Measurements from ENCODE around the gene HOXC4. TPM values are rescaled to one million over a fixed set of nuclear protein-coding genes. Genes with fewer than 3 reads are reported as not detected.
A peak's percentile ranks its signal among the peaks of the same experiment; 100 is the strongest.

Gene HOXC4
- total and polyA plus RNA-seq, 12 donors = 0.78 to 7.4 (median 2.9) TPM

DNA sequence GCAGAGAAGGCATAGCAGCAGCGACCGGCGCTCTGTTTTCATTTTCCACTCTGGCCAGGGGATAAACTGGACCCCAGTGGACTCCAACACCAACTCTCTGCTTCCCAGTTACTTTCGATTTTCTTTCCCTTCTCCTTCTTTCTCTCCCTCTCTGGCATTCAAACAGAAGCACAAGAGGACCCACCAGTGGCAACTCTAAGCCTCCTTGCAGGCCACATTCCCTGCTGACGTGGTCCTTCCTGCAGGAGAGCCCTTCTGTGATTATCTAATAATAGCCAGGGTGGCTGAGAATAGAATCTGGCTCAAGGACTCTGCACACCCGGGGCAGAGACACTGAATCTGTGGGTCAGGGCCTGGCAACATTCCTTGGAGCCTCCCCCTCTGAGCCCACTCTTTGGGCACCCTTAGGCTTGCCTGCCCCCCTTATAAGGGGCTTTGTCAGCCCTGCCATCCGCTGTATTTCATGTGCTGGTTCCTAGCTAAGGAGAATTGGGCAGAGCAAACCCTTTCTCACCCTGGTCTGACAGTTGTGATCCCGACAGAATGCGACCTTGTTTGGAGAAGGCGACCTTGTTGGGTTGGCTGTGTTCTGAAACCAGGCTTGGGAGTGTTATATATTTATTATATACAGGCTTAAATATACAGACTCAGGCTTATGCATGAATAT lies 33.6 kb upstream of the HOXC4 start:
- Histone ChIP-seq H3K4me1 (replicated peaks in 1 of 2) (peaks cover 11 to 15% of the 10 kb centered on the region in 2 donors), H3K27me3 (no peaks in the 10 kb centered on the region), H3K4me3 (peak overlapping the region in 1 of 4 donors; percentile 73), H3K27ac (peak overlapping the region; percentile 25 to 96 (median 91)), H3K9me3 (replicated peaks in 1 of 3) (no peaks in the 10 kb centered on the region), H3K36me3 (replicated peaks in 1 of 2) (no peaks in the 10 kb centered on the region)
- intact Hi-C loops (cut with DNase I) = no loop called here
- peak in 1 of 2 donors; percentile 9 for TF ChIP-seq POLR2A (IDR thresholded peaks at IDR 0.05)
- TF ChIP-seq, protein P1, sequence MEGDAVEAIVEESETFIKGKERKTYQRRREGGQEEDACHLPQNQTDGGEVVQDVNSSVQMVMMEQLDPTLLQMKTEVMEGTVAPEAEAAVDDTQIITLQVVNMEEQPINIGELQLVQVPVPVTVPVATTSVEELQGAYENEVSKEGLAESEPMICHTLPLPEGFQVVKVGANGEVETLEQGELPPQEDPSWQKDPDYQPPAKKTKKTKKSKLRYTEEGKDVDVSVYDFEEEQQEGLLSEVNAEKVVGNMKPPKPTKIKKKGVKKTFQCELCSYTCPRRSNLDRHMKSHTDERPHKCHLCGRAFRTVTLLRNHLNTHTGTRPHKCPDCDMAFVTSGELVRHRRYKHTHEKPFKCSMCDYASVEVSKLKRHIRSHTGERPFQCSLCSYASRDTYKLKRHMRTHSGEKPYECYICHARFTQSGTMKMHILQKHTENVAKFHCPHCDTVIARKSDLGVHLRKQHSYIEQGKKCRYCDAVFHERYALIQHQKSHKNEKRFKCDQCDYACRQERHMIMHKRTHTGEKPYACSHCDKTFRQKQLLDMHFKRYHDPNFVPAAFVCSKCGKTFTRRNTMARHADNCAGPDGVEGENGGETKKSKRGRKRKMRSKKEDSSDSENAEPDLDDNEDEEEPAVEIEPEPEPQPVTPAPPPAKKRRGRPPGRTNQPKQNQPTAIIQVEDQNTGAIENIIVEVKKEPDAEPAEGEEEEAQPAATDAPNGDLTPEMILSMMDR (IDR thresholded peaks at IDR 0.05) = no peak
- WGBS, 4 donors = 13 to 21% (median 18%) methylated on average over 10 of the region's 10 CpGs
- DNase-seq = peak; percentile 44 to 86 (median 64)

DNA sequence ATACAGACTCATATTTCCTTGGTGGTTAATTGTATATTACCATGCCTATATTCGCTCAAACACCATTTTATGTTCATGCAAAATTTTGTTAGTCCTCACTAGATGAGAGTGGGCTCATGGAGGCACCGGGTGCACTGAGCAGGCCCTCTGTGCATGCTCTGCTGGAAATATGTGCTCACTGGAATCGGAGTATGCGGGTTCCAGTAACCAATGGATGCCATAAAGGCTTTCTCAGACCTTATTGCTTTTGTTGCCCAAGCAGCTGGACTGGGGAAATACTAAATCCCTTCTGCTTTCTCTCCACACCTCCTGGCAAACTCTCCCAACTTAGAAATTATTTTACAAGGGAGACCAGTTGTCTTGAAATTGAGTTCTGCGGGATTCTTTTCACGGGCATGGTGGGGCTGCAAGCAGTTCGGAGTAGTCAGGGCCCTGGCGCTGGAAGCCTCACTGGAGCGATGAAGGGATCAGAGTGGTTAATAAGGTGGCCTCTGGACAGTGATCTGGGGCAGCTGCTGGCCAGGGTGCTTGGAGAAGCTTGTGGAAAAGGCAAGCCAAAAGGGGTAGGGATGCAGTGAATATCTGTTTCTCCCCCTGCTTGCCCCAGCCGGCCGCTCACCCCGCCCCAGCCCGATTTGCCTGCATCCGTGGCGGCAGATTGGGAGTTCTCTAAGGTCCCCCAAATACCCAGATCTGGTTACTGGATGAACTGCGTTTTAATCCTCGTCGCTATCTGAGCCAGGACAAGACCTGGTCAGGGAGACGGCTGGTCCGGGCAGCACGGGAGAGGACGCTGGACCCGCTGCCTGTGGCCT lies 32.8 kb upstream of the HOXC4 start:
- 52 to 83% (median 66%) methylated on average over 19 to 23 of the region's 23 CpGs for WGBS, 4 donors
- Histone ChIP-seq H3K9me3 (replicated peaks in 1 of 3) (no peaks in the 10 kb centered on the region), H3K27me3 (no peaks in the 10 kb centered on the region), H3K36me3 (replicated peaks in 1 of 2) (no peaks in the 10 kb centered on the region), H3K4me3 (peak overlapping the region in 1 of 4 donors; percentile 73), H3K27ac (peak overlapping the region in 4 of 5 donors; percentile 86 to 96 (median 93)), H3K4me1 (replicated peaks in 1 of 2) (peaks cover 11 to 15% of the 10 kb centered on the region in 2 donors)
- no peak for TF ChIP-seq POLR2A (IDR thresholded peaks at IDR 0.05)
- intact Hi-C loops (cut with DNase I) = no loop called here
- DNase-seq = no peak

DNA sequence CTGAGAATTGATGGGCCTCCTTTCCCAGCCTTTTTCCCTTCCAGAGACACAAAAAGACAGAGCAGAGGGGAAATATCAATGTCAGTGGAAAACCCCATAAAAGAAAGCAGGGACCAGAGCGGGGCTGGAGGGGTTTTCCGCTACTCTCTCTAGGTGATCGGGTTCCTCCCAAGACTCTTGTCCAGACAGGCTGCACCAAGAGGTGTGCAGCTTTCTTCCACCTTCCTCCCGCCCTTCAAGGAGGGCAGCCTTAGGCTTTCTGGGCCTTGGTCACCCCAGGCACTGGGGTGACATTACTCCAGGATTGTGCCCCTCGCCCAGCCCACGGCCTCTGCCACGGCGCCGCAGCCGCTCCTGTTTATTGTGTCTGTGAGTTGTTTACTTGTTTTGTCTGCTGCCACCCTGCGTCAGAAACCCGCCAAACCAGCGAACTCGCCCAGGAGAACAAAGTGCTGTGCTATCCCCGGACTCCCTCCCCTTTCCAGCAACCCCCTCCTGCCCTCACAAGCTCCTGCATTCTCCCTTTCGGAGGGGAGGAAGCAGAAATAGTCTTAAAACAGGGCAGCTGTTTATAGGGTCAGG lies 32.1 kb upstream of the HOXC4 start:
- H3K4me1 ChIP-seq (replicated peaks in 1 of 2) = peaks cover 11 to 15% of the 10 kb centered on the region in 2 donors
- intact Hi-C loops (cut with DNase I) = no loop called here
- peak in 1 of 7 donors; percentile 89 for DNase-seq
- peak overlapping the region in 3 of 5 donors; percentile 26 to 96 (median 95) for H3K27ac ChIP-seq
- H3K4me3 ChIP-seq = peak overlapping the region in 1 of 4 donors; percentile 73
- TF ChIP-seq, protein P1 (IDR thresholded peaks at IDR 0.05) = peak in 3 of 6 experiments; percentile 10 to 20 (median 14)
- peak in 1 of 2 donors; percentile 18 for TF ChIP-seq POLR2A (IDR thresholded peaks at IDR 0.05)
- no peaks in the 10 kb centered on the region for H3K36me3 ChIP-seq (replicated peaks in 1 of 2)
- no peaks in the 10 kb centered on the region for H3K9me3 ChIP-seq (replicated peaks in 1 of 3)
- no peaks in the 10 kb centered on the region for H3K27me3 ChIP-seq
- 54 to 64% (median 62%) methylated on average over 15 to 16 of the region's 16 CpGs for WGBS, 4 donors

DNA sequence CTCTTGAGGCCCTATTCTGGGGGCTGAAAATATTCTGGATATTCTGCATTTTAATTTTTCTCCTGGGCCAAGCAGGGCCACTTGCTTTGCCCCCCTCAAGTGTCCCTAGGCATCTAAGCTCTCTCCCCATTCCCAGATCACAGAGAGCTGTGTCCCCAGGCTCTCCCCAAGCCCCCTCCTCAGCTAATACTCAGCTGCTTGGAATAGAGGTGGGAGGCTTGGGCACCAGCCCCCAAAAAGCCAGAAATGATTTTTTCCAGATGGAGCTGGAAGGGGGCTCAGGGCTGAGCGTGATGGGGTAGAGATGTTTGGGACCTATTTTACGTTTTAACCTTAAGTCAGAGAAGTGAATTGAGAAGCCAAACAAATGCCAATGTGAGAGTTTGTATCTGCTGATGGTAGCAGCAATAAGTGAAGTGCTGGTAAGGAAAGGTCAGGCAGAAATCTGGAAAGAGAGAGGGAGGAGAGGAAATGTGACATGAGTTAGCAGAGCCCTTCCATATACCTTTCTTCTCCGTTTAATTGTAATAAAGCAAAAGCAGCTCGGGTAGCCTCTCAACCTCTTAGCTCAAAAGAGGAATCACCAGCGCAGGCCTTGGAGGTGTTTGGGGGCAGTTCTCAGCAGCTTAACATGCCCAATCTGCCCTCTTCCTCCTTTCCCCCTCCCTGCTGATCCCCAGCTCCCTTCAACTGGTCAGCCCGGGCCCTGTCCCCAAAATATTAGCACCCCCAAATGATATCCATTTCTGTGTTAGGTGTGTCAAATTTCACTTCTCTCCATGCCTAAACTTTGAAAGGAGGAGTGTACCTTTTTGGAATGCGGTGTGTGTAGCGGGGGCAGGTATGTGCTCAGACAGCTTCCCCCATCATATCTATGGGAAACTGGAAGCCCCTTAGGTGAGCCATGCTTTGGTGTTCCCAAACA lies 30.4 kb upstream of the HOXC4 start:
- Histone ChIP-seq H3K27ac (peak overlapping the region in 3 of 5 donors; percentile 31 to 95 (median 75)), H3K4me1 (replicated peaks in 1 of 2) (peaks cover 11 to 24% of the 10 kb centered on the region in 2 donors), H3K27me3 (no peaks in the 10 kb centered on the region), H3K9me3 (replicated peaks in 1 of 3) (no peaks in the 10 kb centered on the region), H3K4me3 (no peak overlapping the region), H3K36me3 (replicated peaks in 1 of 2) (no peaks in the 10 kb centered on the region)
- DNase-seq = no peak
- TF ChIP-seq, protein P1 (IDR thresholded peaks at IDR 0.05) = no peak
- no peak for TF ChIP-seq POLR2A (IDR thresholded peaks at IDR 0.05)
- 59 to 70% (median 63%) methylated on average over 8 of the region's 8 CpGs for WGBS, 4 donors
- intact Hi-C loops (cut with DNase I) = no loop called here
